Ovary (tissue), 3 donors: ENCODE results near the gene CDC26.

Experiments
- POLR2A ChIP-seq: fragments of 450-650 bp; IDR thresholded peaks from one replicate; pipeline ENCODE4 v1.6.1; 2017; ENCODE audit warnings: antibody characterized with exemption, mild to moderate bottlenecking, moderate library complexity
- TF ChIP-seq, protein P1 (sequence below), 3 donors: fragments of 450-650 bp in 2 of 3; fragments of 200-600 bp in 1 of 3; IDR thresholded peaks; one replicate each; pipeline versions ENCODE4 v1.5.1 to v1.8.0; 2016 to 2022; ENCODE audit warnings: antibody characterized with exemption in 3 of 3, mild to moderate bottlenecking in 1 of 3
- donor health status: DM: no; HTN: no; CAD: no.

DNA sequence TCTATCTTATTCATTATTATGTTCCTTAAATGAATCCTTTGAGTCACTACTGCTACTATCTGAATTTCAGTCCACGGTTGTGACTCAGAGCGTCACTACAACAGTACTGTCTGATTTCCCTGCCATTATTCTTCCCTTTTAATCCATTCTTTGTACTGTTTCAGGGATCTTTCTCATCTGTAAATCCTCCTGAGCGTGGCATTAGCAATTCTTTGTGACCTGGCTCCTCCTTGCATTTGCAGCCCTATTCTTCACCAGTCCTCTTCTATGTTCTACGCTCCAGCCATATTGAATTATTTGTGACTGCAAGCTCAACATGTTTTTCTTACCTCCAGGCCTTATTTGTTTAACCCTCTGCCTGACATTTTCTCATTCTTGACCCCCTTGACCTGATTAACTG lies 6.0 kb upstream of the CDC26 start:
- TF ChIP-seq POLR2A = no peak
- TF ChIP-seq, protein P1, sequence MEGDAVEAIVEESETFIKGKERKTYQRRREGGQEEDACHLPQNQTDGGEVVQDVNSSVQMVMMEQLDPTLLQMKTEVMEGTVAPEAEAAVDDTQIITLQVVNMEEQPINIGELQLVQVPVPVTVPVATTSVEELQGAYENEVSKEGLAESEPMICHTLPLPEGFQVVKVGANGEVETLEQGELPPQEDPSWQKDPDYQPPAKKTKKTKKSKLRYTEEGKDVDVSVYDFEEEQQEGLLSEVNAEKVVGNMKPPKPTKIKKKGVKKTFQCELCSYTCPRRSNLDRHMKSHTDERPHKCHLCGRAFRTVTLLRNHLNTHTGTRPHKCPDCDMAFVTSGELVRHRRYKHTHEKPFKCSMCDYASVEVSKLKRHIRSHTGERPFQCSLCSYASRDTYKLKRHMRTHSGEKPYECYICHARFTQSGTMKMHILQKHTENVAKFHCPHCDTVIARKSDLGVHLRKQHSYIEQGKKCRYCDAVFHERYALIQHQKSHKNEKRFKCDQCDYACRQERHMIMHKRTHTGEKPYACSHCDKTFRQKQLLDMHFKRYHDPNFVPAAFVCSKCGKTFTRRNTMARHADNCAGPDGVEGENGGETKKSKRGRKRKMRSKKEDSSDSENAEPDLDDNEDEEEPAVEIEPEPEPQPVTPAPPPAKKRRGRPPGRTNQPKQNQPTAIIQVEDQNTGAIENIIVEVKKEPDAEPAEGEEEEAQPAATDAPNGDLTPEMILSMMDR (IDR thresholded peaks at IDR 0.05) = no peak
